GM13976 (cell line): Measurements from ENCODE around the gene EDN2.

Source experiments
- DNase-seq: peaks from one replicate; pipeline ENCODE4 v3.0.0; 2012; ENCODE audit warnings: low spot score
- in situ Hi-C: fragments of 300-500 bp; cut with MboI; formaldehyde crosslinking; loops from one replicate; pipeline ENCODE4 v1.12.0; 2022; ENCODE audit warnings: low sequenced_read_pairs, mixed read lengths, inconsistent platforms; ENCODE audit not compliant: unreplicated experiment
- TF ChIP-seq, protein P1 (sequence below): IDR thresholded peaks from 2 replicates; pipeline ENCODE4 v1.5.1; 2012; ENCODE audit warnings: borderline replicate concordance, mild to moderate bottlenecking; ENCODE audit not compliant: insufficient read depth; ENCODE audit errors: extremely low read depth, missing control alignments, control extremely low read depth

The EDN2 gene

GRCh38 chr1:41492341-41492848 lies 7.9 kb upstream of the EDN2 start:
- in situ Hi-C loops, result no loop called here
- peak; percentile 73 for DNase-seq
- TF ChIP-seq, protein P1, sequence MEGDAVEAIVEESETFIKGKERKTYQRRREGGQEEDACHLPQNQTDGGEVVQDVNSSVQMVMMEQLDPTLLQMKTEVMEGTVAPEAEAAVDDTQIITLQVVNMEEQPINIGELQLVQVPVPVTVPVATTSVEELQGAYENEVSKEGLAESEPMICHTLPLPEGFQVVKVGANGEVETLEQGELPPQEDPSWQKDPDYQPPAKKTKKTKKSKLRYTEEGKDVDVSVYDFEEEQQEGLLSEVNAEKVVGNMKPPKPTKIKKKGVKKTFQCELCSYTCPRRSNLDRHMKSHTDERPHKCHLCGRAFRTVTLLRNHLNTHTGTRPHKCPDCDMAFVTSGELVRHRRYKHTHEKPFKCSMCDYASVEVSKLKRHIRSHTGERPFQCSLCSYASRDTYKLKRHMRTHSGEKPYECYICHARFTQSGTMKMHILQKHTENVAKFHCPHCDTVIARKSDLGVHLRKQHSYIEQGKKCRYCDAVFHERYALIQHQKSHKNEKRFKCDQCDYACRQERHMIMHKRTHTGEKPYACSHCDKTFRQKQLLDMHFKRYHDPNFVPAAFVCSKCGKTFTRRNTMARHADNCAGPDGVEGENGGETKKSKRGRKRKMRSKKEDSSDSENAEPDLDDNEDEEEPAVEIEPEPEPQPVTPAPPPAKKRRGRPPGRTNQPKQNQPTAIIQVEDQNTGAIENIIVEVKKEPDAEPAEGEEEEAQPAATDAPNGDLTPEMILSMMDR, result peak; percentile 59

DNA sequence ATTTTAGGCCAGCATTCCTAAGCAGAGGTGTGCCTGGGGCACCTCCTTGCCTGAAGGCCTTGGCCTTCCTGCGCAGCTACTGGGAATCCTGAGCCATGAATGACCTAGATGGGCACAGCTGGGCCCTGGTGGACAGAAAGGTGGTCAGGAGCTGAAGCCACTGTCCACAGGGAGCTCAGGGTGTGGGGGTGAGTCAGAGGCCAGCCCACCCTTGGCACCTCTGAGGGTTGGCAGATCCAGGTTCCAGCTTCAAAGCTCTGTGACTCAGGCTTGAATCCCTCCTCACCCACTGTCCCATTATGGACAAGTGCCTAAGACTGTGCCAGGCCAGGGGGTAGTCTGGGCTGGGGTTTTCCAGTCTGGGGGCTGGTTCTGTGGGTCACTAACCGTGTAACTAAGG lies 6.4 kb upstream of the EDN2 start:
- TF ChIP-seq, protein P1, result no peak
- DNase-seq, result no peak
- in situ Hi-C loops, result no loop called here

DNA sequence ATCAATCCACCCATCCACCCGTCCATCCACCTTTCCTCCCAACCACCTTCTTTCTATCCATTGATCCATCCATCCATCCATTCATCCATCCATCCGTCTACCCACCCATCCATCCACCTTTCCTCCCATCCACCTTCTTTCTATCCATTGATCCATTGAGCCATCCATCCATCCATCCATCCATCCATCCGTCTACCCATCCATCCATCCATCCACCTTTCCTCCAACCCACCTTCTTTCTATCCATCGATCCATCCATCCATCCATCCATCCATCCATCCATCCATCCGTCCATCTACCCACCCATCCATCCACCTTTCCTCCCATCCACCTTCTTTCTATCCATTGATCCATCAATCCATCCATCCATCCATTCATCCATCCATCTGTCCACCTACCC lies 5.1 kb upstream of the EDN2 start:
- no peak for DNase-seq
- TF ChIP-seq, protein P1, result no peak
- in situ Hi-C loops, result no loop called here

DNA sequence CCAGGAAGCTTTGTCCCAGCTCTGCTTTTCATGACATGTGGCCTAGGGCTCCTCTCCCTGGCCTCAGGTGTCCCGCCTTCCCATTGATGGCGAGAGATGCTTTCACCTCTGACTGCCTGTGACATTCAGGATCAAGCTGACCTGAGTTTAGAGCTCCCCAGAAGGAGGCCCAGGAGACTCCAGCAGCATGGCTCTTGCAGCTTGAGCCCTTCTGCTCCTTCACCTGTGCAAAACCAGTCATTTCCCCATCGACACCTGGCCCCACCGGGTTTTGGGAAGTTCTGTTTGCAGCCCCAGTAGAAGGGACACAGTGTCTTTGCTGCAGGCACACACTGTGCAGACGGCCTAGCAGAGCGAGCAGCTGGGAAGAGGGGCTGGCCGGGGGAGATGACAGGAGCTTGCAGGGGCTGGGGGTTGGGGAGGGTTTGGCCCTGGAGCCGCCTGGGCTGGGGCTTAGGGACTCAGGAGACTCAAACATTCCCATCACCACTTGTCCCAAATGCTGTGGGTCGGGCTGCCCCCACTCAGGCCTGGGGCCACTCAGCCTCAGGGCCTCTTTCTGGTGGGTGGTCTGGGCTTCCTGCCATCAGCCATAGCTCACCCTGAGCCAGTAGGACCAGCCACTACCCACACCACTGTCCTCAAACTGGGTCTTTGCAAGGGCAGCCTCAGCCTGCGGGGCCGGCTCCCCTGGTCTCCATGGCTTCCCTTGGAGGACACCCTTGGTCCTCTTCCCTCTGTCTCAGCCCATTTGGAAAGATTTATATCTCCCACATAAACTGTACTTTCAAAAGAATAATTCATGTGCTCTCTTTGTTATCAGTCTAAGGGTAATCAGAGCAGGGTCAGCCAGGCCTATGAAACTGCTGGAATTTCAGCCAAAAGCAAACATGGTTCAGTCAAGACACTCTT lies 3.8 kb upstream of the EDN2 start:
- TF ChIP-seq, protein P1, result no peak
- no peak for DNase-seq
- in situ Hi-C loops, result no loop called here

DNA sequence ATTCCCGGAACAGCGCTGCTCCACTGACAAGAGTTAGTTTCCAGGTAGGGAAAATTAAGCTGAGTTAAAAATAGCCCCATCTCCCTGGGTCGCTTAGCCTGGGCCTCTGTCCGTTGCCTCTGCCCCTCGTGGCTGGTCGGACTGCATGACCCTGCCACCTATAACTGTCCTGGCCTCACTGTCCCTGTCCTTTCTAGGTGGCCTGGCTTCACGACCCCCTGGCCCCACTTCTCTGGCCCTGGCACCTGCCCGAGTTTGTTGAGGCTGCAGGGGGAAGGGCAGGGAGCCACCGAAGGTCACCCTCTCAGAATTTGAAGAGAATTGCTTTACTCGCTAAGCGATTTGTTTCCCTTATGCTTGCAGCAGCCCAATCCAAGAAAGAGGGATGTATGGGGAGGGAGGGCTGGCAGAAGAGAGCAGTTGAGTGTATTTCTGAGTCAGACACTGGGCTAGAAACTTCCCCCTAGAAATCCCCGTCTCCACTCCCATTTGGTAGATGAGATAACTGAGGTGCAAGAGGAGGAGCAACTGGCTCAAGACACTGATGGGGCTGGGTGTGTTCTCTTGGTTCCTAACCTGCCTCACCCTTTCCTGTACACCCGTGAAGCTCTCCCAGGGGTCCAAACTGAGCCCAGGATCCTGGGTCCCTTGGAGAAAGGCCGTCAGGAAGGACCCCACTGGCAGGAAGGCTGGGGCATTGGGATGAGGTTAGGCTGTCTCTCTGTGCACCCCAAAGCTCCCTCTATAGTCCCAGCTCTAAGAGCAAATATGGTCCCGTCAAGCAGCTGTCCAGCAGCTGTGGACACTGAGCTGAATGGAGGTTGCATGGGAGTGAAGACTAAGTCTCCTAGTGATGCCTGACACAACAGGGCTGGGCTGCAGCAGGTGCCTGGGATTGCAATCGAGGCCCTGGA lies 2.9 kb upstream of the EDN2 start:
- TF ChIP-seq, protein P1, result no peak
- peak; percentile 88 for DNase-seq
- in situ Hi-C loops, result no loop called here

DNA sequence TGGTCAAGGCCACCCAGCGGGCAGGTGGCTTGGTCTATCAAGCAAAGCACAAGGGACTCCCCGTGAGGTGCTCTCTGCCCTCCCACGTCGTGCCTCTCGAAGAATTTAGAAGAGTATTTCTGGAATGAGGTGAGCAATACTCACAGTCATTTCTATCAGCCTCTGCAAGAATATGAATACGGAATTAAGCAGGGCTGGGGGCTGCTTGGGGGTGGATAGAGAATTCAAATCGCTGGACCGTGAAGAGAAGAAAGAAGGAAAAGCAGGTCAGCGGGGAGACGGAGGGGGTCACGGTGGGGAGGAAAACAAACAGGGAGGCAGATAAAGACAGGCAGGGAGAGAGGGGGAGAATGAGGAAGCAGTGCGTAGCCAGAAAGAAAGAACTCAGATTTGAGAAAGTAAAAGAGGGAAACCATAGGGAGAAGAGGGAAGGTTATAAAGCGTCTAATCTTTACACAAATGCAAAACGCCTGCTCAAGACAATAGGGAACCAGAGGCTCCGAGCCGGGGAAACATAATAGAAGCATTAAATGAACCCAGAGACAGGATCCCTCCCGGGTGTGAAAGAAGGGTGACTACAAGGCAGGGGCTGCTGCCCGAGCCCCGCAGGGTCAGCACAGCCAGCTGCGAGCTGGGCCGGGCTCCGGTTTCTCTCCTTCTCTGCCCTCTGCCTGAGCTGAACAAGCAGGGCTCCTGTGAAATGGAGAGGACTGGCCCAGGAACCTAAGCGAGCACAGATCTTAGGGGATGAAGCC lies 2.1 kb upstream of the EDN2 start:
- DNase-seq, result peak; percentile 78
- TF ChIP-seq, protein P1, result no peak
- in situ Hi-C loops, result no loop called here
